Measurements from ENCODE around the gene CHN2. TPM values are rescaled to one million over a fixed set of nuclear protein-coding genes. Genes with fewer than 3 reads are reported as not detected.

CHN2 gene
- total RNA-seq, 1 experiment from 2014 or later, result 0.15 TPM

DNA sequence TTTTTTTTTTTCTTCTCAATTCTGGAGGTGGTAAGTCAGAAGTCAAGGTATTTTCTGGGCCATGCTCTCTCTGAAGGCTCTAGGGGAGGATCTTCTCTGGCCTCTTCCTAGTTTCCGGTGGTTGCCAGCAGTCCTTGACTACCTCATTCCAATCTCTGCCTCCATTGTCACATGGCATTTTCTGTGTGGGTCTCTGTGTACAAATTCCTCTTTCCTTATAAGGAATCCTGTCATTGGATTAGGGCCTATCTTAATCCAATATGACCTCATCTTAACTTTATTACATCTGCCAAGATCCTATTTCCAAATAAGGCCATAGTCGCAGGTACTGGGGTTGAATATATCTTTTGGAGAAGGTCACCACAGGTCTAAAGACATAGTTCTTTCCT is 239.8 kb downstream of the CHN2 start:
- intact Hi-C loops (cut with micrococcal nuclease; ENCODE audit: unreplicated experiment), result no loop called here
- BruUV-seq (replicated peaks), result no TSS peak
- POLR2A ChIA-PET, result no interaction called here
- Histone ChIP-seq H3K36me3 (ENCODE audit: control insufficient read depth, insufficient read depth, low read length) (no peaks in the 10 kb centered on the region), H3K27me3 (ENCODE audit: control insufficient read depth, insufficient read depth, low read length) (peaks cover 5% of the 10 kb centered on the region), H3K4me3 (ENCODE audit: low read depth in 2 of 2, low read length in 2 of 2) (no peak overlapping the region), H3K4me1 (ENCODE audit: control insufficient read depth, insufficient read depth, low read length) (no peaks in the 10 kb centered on the region), H3K27ac (ENCODE audit: low read length) (no peak overlapping the region), H3K9me3 (ENCODE audit: control insufficient read depth, insufficient read depth, low read depth, low read length) (no peaks in the 10 kb centered on the region)
- CTCF ChIA-PET, result no interaction called here
- in situ Hi-C loops (cut with HindIII; ENCODE audit: low pct_unique_long_range_greater_than_20kb, low sequenced_read_pairs), result no loop called here
- DNase-seq (ENCODE audit: low read depth, low spot score), result no peak
- ATAC-seq, result no peak
- TF ChIP-seq, protein P1, sequence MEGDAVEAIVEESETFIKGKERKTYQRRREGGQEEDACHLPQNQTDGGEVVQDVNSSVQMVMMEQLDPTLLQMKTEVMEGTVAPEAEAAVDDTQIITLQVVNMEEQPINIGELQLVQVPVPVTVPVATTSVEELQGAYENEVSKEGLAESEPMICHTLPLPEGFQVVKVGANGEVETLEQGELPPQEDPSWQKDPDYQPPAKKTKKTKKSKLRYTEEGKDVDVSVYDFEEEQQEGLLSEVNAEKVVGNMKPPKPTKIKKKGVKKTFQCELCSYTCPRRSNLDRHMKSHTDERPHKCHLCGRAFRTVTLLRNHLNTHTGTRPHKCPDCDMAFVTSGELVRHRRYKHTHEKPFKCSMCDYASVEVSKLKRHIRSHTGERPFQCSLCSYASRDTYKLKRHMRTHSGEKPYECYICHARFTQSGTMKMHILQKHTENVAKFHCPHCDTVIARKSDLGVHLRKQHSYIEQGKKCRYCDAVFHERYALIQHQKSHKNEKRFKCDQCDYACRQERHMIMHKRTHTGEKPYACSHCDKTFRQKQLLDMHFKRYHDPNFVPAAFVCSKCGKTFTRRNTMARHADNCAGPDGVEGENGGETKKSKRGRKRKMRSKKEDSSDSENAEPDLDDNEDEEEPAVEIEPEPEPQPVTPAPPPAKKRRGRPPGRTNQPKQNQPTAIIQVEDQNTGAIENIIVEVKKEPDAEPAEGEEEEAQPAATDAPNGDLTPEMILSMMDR (IDR thresholded peaks at IDR 0.05), result no peak

DNA sequence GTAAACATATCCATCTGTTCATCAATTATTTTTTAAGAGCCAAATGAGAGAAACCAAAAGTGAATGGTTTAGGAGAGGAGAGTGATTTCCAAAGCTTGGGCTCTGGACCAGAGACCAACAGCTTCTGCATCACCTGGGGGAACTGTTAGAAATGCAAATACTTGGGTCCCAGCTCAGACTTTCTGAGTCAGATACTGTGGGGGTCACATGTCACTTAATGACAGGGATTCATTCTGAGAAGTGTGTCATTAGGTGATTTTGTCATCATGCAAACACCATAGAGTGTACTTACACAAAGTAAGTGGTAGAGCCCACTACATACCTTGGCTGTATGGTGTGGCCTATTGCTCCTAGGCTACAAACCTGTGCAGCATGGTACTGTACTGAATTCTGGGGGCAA is 240.6 kb downstream of the CHN2 start:
- no peaks in the 10 kb centered on the region for H3K9me3 ChIP-seq (ENCODE audit: control insufficient read depth, insufficient read depth, low read depth, low read length)
- CTCF ChIA-PET, result no interaction called here
- ATAC-seq (no peak), DNase-seq (ENCODE audit: low read depth, low spot score) (no peak)
- no peak for TF ChIP-seq SIN3A (IDR thresholded peaks at IDR 0.05; ENCODE audit: borderline replicate concordance, insufficient read depth, low read depth, low read length)
- TF ChIP-seq, protein P1 (IDR thresholded peaks at IDR 0.05), result no peak
- no peak overlapping the region for H3K4me3 ChIP-seq (ENCODE audit: low read depth in 2 of 2, low read length in 2 of 2)
- intact Hi-C loops (cut with micrococcal nuclease; ENCODE audit: unreplicated experiment) (no loop called here), in situ Hi-C loops (cut with HindIII; ENCODE audit: low pct_unique_long_range_greater_than_20kb, low sequenced_read_pairs) (no loop called here)
- POLR2A ChIA-PET, result no interaction called here
- BruUV-seq (replicated peaks), result no TSS peak
- H3K36me3 ChIP-seq (ENCODE audit: control insufficient read depth, insufficient read depth, low read length), result no peaks in the 10 kb centered on the region
- H3K4me1 ChIP-seq (ENCODE audit: control insufficient read depth, insufficient read depth, low read length), result no peaks in the 10 kb centered on the region
- H3K27ac ChIP-seq (ENCODE audit: low read length), result no peak overlapping the region
- peaks cover 5% of the 10 kb centered on the region for H3K27me3 ChIP-seq (ENCODE audit: control insufficient read depth, insufficient read depth, low read length)

DNA sequence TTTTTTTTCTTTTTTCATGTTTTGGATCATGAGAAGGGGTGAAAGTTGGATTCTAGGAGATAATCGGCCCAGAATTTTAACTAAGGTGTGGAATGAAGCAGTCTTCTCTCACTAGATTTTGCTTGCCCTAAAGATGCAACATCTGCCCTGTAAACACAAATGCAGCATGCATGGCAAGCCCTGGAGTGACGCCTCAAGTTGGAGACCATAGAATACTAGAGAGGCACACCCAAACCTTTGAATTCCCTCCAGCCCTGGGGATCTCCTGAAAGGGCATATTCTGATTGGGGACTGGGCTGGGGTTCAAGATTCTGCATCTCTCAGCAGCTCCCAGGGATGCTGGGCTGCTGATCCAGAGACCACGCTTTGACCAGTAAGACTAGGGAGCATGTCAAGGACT is 241.3 kb downstream of the CHN2 start:
- TF ChIP-seq POLR2AphosphoS5 (IDR thresholded peaks at IDR 0.05; ENCODE audit: low read depth, low read length) (no peak), SIN3A (IDR thresholded peaks at IDR 0.05; ENCODE audit: borderline replicate concordance, insufficient read depth, low read depth, low read length) (no peak), TCF7L2 (IDR thresholded peaks at IDR 0.05; ENCODE audit: low read depth, low read length) (no peak)
- TF ChIP-seq, protein P1 (IDR thresholded peaks at IDR 0.05), result no peak
- TF ChIP-seq, protein P2, sequence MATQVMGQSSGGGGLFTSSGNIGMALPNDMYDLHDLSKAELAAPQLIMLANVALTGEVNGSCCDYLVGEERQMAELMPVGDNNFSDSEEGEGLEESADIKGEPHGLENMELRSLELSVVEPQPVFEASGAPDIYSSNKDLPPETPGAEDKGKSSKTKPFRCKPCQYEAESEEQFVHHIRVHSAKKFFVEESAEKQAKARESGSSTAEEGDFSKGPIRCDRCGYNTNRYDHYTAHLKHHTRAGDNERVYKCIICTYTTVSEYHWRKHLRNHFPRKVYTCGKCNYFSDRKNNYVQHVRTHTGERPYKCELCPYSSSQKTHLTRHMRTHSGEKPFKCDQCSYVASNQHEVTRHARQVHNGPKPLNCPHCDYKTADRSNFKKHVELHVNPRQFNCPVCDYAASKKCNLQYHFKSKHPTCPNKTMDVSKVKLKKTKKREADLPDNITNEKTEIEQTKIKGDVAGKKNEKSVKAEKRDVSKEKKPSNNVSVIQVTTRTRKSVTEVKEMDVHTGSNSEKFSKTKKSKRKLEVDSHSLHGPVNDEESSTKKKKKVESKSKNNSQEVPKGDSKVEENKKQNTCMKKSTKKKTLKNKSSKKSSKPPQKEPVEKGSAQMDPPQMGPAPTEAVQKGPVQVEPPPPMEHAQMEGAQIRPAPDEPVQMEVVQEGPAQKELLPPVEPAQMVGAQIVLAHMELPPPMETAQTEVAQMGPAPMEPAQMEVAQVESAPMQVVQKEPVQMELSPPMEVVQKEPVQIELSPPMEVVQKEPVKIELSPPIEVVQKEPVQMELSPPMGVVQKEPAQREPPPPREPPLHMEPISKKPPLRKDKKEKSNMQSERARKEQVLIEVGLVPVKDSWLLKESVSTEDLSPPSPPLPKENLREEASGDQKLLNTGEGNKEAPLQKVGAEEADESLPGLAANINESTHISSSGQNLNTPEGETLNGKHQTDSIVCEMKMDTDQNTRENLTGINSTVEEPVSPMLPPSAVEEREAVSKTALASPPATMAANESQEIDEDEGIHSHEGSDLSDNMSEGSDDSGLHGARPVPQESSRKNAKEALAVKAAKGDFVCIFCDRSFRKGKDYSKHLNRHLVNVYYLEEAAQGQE (IDR thresholded peaks at IDR 0.05; ENCODE audit: insufficient read depth in 1 of 2, low read depth in 2 of 2, low read length in 1 of 2), result no peak
- ATAC-seq (no peak), DNase-seq (ENCODE audit: low read depth, low spot score) (no peak)
- BruUV-seq (replicated peaks), result no TSS peak
- intact Hi-C loops (cut with micrococcal nuclease; ENCODE audit: unreplicated experiment) (no loop called here), in situ Hi-C loops (cut with HindIII; ENCODE audit: low pct_unique_long_range_greater_than_20kb, low sequenced_read_pairs) (no loop called here)
- H3K36me3 ChIP-seq (ENCODE audit: control insufficient read depth, insufficient read depth, low read length), result no peaks in the 10 kb centered on the region
- ChIA-PET POLR2A (no interaction called here), CTCF (no interaction called here)
- H3K27ac ChIP-seq (ENCODE audit: low read length), result no peak overlapping the region
- H3K4me3 ChIP-seq (ENCODE audit: low read depth in 2 of 2, low read length in 2 of 2), result no peak overlapping the region
- H3K9me3 ChIP-seq (ENCODE audit: control insufficient read depth, insufficient read depth, low read depth, low read length), result no peaks in the 10 kb centered on the region
- no peaks in the 10 kb centered on the region for H3K4me1 ChIP-seq (ENCODE audit: control insufficient read depth, insufficient read depth, low read length)
- peaks cover 5% of the 10 kb centered on the region for H3K27me3 ChIP-seq (ENCODE audit: control insufficient read depth, insufficient read depth, low read length)

All from Panc1 (cell line).